CD4-positive, alpha-beta T cell treated with Interferon alpha-2 for 1 hour (primary cell): ENCODE results near the gene GLG1.

Experiments
- DNase-seq, 2 donors: peaks; one replicate each; pipeline ENCODE4 v3.0.0-alpha.2; 2020 to 2022

GLG1 gene

DNA sequence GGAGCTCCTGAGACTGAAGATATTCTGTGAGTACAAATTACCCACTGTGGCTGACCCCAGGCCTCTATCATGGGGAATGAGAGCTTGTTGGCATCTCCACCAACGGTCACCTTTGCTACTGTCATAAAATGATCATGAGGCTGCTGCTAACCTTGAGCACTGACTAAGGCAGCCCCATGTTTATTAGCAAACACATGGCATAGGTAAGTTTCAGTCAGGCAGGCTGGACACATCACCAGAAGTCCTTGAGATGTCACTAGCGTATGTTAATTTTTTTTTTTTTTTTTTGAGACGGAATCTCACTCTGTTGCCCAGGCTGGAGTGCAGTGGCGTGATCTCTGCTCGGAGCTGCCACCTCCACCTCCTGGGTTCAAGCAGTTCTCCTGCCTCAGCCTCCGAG is 1.5 kb upstream of the GLG1 start:
- DNase-seq, result no peak

DNA sequence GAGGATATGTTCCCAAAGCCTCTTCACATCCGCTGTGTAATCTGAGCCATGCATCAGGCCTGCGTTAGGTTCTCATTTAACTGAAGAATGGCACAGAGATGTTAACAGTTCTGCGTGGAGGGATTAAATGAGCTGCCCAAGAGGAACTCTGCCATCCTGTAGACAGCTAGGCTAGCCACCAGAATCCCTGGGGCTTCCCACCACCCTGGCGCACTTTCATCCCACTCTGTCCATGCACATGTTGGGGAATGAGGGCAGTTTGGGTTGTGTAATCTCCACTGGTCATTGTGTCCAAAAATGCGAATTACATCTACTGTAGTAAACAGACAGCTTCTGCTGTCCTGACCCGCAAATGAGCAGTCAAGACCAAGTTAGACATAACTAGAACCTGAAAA is 1.0 kb upstream of the GLG1 start:
- no peak for DNase-seq

DNA sequence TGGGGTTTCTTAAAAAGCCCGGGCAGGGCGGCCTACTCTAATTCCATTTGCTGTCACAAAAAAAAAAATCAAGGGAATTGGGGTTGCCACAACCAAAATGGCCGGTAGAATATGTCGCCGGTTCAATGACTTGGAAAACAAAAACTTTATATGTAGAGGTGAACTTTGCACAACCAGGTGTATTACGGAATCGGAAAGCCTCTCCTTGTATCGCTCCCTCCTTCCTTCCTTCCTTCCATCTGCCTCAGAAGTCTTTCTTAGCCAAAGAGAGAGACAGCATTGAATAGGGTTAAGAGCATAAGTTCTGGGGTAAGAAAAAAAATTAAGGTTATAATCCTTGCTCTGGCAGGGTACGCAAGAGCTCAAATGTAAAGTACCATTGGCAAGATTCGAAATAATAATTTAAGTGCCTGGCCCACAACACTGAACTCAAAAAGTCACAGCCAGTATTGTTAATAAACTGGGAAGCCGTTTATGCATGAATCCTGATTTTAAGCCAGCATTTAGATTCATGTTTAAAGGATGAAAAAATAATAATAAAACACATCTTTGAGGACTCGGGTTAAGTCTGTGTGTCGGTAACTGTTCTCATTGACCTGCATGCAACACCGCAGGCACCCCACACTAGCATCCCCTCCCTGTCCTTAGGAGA is 522 bp upstream of the GLG1 start:
- DNase-seq, result no peak

DNA sequence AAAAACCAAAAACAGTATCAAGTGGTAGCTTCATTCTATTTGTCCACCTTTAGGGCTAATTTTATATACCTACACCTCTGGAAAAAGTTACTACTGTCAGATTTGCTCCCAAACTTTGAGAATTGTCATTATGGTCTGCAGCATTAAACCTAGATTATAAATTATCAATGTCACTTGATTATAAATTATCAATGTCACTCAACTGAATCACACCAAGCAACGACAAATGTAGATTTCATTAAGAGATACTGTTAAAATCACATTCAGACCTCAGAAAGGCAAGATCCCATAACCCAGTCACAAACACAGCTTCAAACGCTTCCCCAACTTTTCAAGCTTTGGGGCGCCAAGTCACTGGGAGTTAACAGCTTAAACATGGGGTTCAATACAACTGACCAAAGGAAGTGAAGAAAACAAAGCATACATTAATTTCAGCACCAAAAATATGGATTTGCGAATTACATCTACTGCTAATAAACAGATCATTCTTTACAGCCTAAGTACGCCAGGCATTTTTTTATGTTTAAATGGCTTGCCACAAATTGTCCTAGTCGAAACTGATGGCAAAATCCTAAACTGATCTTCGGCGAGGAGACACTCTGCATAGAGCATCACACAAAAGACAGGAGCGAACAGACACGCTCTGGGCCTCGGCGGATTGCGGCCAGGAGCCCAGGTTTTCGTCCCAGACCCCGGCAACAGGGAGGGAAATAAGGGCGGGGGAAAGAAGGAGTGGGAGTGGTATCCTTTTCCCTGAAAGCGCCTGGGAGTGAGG is 981 bp downstream of the GLG1 start:
- DNase-seq, result no peak

DNA sequence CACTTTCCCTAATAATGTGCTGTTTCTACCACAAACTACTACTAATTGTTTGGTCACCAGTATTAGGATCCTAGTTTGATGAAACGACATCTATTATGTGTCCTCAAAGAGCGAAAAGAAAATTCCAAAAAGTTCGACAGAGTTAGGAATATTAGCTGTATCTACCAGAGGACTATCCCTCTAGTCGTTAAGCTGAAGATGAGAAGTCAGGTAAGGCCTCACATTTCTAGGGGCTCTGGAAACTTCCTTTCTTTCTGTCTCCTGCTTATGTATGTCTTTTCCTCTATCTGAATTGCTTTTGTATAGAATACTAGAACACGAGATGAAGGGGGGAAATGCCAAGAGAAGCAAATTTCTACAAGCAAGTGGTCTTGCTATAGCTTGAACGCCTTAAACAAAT is 1.6 kb downstream of the GLG1 start:
- no peak for DNase-seq

DNA sequence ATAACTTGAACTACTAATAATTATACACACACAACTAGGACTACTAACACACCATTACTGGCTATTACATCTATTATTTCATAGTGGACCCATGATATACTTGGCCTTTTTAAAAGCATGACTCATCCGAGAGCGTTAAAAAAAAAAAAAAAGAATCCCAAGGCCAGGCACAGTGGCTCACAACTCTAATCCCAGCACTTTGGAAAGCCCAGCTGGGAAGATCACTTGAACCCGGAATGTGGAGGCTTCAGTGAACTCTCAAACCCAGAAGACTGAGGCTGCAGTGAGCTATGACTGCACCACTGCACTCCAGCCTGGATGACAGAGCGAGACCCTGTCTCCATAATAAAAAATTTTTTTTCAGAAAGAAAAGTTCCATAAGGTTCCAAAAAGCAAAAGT is 3.1 kb downstream of the GLG1 start:
- DNase-seq, result no peak

DNA sequence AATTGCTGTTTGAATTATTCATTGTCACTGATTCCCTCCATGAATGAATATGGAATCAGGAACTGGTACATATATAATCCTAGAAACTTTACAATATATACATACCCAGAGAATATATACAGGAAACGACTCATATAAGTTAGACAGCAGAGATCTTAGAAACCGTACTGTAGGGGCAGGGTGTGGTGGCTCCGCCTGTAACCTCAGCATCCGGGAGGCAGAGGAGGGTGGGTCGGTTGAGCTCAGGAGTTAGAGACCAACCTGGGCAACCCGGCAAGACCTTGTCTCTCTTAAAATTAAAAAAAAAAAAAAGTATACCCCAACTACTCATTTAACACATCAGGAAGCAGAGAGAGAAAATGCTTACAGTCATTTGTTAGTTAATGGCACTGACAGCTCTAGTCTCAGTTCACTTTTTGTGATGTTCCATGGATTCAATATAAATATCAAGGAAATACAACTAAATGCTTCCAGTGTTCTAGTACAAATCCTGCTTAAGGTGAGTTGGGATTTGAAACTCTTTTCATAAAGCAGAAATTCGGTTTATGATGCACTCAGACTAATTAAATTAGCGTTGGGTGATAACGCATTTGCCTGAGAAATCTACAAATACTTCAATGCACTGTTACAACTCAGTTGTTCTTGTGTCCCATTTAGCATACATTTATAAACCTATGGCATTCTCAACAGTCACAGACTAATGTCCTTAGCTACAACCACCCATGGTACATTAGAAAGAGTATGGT is 5.6 kb downstream of the GLG1 start:
- peak; percentile 55 to 77 for DNase-seq

DNA sequence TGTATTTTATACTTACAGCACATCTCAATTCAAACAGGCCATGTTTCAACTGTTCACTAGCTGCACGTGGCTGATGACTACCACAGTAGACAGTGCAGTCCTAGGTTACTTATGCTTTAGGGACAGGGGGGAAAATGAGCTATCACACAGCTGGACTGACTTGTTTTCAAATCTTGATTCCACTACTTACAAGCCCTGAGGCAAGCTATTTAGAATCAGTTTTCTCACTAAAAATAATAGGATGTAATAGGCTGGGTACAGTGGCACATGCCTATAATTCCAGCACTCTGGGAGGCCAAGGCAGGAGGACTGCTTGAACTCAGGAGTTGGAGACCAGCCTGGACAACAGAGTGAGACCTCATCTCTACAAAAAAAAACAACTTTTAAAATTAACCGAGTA is 10.3 kb downstream of the GLG1 start:
- DNase-seq, result no peak

DNA sequence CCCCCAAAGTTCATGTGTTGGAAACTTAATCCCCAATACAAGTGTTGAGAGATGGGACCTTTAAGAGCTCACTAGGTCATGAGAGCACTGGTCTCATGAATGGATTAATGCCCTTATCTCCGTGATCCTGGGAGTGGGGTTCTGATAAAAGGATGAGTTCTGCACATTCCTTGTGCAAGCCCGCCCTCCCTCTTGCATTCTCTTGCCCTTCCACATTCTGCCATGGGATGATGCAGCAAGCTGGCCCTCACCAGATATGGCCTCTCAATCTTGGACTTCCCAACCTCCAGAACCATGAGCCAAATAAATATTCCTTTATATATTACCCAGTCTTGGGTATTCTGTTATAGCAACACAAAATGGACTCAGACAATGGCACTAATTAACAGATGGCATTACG is 14.1 kb downstream of the GLG1 start:
- DNase-seq, result no peak

DNA sequence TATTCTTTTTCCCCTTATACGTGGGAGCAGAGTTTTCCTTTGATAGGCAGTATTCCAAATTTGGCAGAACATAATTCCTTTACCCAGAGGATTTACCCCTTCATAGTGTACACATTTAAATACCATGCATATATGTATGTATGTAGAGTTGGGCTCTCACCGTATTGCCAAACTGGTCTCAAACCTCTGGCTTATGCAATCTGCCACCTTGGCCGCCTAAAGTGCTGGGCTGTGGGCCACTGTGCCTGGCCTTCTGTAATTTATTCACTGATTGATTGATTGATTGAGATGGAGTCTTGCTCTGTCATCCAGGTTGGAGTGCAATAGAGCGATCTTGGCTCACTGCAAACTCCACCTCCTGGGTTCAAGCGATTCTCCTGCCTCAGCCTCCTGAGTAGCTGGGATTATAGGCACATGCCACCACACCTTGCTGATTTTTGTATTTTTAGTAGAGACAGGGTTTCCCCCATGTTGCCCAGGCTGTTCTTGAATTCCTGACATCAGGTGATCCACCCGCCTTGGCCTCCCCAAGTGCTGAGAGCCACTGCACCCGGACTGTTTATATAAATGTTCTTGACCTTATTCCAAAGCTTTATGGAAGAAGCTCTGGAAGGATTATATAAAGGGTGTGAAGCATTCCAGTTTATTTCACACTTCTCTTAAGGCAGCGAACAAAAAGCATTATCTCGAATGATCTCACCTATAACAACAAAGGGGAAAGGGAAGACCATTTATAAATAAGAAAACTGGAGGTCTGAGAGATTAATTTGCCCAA is 14.9 kb downstream of the GLG1 start:
- no peak for DNase-seq

DNA sequence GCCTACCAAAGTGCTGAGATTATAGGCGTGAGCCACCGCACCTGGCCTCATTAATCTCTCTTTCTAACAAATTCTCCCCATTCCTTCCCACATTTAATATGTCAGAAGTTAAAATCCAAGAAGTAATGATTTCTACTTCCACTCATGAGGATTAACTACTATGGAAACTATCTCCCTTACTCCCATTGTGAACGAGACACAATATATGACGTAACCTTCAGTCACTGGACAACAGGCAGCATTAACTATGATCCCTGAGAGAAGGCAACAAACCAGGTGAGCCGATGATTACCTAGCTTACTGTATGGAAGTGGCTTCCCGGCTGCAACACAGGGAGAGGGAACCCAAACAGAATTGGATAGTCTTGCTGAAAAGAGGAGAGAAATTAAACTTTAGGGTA is 20.0 kb downstream of the GLG1 start:
- no peak for DNase-seq

DNA sequence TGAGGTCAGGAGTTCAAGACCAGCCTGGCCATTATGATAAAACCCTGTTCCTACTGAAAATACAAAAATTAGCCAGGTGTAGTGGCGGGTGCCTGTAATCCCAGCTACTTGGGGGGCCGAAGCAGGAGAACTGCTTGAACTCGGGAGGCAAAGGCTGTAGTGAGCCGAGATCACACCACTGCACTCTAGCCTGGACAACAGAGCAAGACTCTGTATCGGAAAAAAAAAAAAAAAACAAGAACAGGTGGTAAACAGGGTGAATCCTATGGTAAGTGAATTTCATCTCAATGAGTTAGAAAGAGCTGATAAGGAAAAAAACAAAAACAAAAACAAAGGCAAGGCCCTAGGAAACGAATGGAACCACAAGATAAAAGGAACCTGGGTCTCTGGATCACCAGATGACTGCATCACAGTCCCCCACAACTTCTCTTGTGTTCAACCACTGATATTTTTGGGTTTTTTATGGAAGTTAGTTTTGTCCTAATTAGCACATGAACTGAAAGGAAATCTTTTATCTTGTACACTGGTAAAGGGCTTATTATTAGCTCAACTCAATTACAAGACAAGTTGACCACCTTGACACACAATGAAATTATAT is 21.0 kb downstream of the GLG1 start:
- no peak for DNase-seq

DNA sequence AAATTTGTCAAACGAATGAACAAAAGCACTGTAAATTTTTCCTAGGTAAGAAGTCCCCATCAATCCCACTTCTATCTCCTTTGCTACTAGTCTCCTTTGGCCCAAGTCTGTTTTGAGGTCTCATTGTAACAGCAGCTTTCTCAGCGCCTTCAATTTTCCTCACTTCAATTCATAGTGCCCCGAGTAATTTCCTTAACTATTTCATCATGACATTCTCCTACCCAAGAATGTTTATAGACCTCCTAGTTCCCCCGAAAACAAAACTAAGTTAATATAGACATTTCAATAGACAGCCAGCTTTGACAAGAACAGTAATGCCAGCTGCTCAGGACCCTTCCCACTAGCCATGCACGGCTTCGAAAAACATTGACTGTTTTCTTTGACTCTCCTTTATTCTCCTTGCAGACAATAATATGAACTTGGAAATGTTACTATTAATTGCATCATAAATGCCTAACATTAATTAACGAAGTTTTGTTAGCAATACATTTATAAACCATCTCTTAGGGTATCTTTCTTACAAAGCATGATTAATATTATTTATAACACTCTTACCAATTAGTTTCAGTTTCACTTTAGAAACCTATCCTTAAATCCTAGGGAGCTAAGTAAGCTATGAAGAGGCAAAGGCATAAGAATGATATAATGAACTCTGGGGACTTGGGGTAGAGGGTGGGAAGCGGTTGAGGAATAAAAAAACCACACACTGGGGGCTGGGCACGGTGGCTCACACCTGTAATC is 22.8 kb downstream of the GLG1 start:
- no peak for DNase-seq

DNA sequence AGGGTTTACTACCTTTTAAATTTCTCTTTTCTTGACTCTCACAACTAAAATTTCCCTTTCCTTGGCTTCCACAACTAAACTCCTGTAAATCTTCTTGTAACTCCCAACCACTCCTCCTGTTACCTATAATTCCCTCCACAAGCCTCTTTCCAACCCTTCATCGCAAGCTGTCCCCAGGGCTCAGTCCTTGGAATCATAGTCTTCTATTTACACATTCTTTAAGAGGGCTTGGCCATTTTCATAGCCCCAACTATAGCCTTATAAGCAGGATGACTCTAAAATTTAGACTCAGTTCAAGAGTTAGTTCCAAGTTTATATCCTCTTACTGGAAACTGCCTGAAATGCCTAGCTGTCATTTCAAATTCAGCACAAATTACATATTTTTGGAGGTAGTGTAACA is 23.9 kb downstream of the GLG1 start:
- DNase-seq, result no peak

DNA sequence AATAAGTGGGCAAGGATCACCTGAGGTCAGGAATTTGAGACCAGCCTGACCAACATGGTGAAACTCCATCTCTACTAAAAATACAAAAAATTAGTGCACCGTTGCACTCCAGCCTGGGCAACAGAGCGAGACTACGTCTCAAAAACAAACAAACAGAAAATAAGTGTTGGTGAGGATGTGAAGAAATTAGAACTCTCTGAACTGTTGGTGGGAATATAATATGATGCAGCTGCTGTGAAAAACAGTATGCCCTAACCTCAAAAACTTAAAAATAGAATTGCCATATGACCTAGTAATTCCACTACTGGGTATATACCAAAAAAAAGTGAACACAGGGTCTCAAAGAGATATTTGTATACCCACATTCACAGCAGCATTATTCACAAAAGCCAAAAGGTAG is 26.1 kb downstream of the GLG1 start:
- DNase-seq, result no peak

DNA sequence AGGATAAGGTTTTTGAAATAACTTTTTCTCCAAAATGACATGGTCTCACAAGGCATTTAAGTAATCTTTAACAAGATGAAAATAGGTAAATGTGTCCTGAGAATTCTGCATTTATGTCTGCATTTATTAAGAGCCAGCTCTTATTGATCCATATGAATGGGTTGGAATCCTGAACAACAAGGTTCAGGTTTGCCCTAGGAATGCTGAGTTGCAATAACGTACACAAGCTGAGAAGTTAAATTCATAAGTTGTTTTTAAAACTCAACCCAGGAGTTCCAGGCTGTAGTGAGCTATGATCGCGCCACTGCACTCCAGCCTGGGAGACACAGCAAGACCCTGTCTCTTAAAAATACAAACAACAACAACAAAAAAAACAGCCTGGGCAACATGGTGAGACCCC is 28.1 kb downstream of the GLG1 start:
- DNase-seq, result no peak

DNA sequence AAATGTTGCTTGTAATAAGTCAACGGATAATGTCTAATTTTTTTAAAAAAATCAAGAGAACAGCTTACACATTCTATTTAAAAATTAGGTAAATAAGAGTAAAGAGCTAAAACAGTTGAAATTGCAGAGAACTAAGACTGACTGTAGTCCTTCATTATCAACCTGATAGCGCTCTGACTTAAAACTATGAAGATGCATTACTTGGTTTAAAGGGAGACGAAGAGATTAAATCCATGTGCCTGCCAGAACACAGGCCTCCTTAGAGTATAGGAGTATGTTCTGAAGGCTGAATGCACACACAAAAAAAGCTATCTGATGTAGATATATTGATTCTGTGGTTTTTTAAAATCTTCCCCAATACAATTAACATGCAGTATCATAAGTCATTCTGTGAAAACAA is 28.5 kb downstream of the GLG1 start:
- DNase-seq, result no peak

DNA sequence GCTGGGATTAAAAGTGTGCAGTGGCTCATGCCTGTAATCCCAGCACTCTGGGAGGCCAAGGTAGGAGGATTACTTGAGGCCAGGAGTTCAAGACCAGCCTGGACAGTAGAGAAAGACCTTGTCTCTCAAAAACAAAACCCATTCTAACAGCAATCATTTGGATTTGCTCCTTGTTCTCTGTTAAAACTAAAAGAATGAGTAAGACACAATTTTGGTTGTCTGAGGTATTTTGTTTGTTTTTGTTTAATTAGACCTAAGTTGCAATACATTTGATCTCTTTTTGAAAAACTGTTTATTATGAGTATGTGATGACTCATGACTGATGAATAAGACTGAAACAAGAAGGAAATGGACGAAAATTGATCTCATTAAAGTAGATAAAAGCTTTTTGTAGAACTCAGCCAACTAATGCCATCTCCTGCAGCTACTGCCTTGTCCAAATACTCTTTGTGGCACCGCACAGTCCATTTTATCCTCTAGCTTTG is 29.0 kb downstream of the GLG1 start:
- DNase-seq, result no peak

DNA sequence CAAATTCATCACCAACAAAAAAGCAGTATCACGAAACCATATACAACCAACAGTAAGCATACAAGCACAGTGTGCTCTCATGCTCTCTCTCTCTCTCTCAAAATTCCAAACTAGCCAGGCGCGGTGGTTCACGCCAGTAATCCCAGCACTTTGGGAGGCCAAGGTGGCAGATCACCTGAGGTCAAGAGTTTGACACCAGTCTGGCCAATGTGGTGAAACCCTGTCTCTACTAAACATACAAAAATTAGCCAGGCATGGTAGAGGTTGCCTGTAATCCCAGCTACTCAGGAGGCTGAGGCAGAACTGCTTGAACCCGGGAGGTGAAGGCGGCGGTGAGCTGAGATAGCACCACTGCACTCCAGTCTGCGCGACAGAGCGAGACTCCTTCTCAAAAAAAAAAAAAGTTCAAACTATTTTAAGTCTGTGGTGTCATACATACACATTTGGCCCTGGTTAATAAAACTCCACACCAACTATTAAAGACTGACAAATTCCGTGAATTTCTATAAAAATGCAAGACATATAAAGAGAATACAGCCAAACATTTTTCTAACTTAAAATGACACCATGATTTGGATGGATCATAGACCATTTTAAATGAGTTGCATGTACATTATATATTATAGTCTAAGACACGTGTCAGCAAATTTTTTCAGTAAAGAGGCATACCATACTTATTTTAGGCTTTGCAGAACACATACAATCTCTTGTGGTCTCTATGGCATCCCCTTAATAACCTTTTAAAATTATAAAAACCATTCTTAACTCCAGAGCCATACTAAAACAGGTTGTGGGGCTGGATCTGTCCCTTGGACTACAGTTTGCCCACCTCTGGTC is 30.9 kb downstream of the GLG1 start:
- no peak for DNase-seq

DNA sequence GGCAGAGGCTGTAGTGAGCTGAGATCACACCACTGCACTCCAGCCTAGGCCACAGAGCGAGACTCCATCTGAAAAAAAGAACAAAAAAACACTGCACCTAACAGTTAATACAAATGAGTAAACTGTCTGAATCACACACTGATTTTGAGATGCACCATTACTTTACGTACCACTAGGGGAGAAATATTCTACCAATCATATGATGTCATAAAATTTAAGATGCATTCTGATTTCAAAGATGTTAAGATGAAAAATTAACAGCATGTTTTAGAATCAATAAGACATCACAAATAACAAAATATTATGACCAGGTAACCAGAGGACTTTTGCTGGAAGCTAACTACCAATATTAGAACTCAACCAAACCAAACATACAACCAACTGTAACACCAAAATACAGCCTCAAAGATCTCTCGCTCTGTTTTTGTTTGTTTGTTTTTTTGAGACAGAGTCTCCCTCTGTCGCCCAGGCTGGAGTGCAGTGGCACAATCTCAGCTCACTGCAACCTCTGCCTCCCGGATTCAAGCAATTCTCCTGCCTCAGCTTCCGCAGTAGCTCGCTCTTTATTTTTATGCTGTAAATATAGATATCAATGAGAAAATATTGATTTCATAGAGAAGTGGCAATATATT is 31.6 kb downstream of the GLG1 start:
- DNase-seq, result no peak

DNA sequence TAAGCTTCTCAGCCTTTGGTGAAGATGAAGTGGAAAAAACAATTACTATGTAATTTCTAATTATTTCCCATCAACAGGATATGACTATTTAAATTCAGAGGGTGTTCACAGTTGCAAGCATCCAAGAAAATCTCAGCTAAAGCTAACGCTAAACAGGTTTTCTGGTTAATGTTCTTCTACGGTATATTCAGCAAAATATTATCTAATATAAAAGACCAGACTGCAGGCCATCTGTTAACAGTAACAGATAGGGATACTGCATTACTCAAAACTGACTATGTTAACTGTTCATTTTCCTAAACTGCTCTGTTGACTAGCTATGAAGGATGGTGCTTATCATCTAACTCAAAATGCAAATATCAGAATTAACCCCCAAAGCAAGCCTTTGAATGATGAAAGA is 32.8 kb downstream of the GLG1 start:
- DNase-seq, result no peak
